HG03342 (cell line): Measurements from ENCODE around the gene RNF121.

Experiments
- ATAC-seq: cut with Tn5 transposase; IDR thresholded peaks from one replicate; pipeline ENCODE4 v1.9.1; 2021; ENCODE audit warnings: mild to moderate bottlenecking, moderate library complexity; ENCODE audit not compliant: unreplicated experiment

The RNF121 gene

GRCh38 chr11:71933141-71933933, 4.5 kb downstream of the RNF121 start:
- ATAC-seq = no peak

DNA sequence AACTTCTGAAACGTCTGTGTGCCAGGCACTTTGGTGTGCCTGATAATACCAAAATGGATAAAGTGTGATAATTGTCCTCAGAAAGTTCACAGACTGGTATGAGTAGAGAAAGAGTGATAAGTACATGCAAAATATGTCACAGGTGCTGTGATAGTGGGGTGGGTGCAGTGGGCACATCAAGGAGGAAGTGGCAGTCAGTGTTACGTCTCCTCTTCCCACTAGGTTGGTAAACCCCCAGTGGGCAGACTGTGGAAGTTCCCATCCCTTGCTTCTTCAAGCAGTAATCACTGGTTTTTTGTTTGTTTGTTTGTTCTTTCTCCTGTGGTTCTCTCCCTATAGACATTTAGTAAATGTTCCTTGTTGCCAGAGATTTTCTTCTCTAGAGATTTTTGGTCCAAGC, 5.4 kb downstream of the RNF121 start:
- ATAC-seq = no peak

DNA sequence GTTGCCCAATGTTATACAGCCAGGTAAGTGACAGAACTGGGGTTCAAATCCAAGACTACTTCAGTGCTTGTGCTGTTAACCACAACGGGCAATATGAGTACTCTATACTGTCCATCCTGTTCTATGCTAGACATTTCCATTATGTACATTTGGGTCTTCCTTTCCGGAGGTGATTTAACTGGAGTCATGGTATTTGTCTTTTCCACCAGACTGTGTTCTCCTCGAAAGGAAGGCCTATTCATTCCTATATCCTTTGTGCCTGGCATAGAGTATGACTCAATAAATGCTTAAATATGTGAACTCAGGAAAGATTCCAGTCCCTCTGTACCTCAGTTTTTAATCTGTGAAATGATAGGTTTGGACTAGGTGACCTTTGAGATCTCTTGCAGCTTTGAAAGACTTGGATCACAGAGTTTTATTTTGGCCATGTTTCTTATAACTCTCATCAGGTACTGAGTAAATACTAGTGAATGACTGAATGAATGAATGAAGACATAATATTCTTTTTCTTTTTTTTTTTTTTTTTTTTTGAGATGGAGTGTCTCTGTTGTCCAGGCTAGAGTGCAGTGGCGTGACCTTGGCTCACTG, 6.6 kb downstream of the RNF121 start:
- no peak for ATAC-seq

DNA sequence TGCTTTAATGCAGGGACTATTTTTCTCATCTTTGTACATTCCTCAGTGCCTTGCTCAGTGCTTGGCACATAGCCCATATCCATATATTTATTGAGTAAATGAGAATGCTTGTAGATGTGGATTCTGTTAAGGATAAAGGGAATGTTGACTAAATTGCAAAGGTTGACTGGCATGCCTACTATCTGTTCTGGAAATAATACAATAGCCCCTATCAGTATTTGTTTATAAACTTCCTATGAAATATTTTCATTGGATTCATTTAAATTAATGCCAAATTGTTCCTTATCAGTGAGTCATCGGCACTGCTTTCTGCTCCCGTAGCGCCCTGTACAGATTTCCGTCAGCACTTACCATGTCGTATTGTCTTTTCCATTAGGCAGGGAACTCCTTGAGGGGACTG, 8.0 kb downstream of the RNF121 start:
- no peak for ATAC-seq

DNA sequence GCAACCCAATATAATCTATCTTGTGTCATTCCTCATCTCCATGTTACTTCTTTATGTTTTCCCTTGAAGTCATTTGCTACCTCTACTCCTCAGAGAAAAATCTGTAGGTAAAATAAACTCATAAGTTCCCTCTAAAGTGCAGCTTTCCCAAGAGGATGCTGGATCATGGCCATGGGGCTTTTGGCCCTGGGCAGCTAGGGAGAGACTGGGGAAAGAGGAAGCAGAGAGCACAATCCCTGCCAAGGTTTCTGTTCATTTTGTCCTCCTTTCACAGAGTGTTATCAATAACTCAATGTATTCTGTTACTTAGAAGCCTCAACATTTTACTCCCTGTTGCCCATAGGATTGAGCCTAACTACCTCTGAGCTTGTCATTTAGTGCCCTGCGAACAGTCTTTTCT, 9.0 kb downstream of the RNF121 start:
- ATAC-seq = no peak

DNA sequence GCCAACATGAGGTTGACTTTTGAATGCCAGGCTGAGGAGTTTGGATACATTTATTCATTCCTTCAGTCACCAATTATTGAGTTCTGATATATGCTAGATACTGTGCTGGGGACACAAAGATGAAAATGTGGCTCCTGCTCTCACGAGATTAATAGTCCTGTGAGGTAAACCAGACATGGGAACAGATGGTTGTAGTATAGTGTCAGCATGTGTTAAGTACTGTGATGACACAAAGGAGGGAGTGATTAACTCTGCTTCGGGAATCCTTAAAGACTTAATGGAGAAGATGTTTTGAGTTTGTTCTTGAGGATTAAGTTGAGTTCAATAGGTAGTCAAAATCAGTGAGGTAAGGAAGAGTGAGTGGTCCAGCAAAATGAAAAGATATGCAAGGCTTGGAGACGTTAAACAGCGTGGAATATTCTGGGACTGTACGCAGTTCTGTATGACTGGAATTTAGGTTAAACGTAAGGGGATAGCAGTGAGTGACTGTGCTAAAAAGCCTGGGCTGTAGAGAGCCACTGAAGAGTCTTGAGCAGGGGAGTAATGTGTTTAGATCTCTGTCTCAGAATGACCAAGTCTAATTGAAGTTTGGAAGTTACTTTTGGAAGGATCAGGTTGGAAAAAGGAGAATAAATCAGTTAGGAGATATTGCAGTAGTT, 11.8 kb downstream of the RNF121 start:
- no peak for ATAC-seq

DNA sequence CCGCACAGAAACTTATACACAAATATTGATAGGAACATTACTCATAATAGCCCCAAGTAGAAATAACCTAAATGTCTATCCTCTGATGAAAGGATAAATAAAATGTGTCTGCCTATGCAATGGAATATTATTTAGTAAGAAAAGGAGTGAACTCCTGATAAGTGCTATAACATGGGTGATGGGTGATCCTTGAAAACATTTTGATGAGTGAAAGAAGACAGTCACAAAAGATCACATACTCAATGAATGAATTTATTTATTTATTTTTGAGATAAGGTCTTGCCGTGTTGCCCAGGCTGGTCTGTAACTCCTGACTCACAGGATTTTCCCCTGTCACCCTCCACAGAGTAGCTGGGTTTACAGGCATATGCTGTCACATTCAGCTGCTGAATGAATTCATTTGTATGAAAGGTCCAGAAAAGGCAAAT, 17.3 kb downstream of the RNF121 start:
- ATAC-seq = no peak

DNA sequence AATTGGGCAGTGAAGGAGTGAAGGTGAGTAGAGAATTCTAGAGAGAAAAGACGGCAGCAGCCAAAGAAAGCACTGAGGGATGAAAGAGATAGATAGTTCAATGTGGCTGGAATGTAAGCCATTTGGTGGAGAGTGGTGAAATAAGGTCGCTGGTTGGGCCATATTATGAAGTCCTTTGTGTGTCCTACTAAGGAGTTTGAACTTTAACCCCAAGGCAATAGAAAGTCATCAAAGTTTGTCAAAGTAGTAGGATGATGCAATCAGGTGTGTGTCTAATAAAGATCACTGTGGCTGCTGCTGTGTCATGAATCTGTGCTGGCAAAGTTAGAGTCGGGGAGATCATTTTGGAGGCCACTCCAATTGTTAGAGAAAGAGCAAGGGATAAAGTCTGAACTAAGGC, 18.7 kb downstream of the RNF121 start:
- ATAC-seq = no peak

GRCh38 chr11:71948314-71949027, 19.6 kb downstream of the RNF121 start:
- ATAC-seq = no peak

DNA sequence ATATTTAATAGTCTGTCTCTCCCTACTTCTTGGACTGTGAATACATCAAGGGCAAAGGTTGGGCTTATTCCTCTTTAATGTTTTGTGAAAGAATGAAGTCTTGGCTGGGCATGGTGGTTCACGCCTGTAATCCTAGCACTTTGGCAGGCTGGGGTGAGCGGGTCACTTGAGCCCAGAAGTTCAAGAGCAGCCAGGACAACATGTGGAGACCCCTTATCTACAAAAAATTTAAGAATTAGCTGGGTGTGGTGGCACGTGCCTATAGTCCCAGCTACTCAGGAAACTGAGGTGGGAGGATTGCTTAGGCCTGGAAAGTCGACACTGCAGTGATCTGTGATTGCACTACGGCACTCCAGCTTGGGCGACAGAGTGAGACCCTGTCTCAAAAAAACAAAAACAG, 20.2 kb downstream of the RNF121 start:
- ATAC-seq = no peak

- no peak for ATAC-seq
Observed at GRCh38 chr11:71951741-71952310, 23.0 kb downstream of the RNF121 start.

GRCh38 chr11:71955898-71956456, 27.1 kb downstream of the RNF121 start:
- ATAC-seq = no peak

DNA sequence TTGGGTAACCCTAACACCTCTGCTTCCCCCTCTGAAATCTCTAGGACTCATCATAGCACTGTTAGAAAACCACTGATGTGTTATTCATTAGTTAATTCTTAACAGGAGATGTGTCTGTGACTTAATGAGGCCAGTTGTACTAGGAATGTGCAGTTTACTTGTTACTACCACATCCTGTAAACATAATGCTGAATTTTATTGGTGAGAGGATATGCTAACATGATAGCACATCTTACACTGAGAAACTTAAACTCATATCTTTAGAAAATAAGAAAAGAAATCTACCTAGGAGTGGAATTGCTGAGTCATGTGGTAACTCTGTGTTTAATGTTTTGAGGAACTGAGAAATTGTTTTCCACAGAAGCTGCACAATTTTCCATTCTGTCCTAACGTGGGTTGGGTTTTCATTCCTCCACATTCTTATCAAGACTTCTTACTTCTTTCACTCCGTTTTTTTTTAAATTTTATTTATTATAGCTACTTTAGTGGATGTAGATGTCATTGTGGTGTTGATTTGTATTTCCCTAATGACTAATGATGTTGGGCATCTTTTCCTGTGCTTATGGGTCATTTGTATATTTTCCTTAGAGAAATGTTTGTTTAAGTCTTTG, 33.7 kb downstream of the RNF121 start:
- peak; percentile 77 for ATAC-seq

- ATAC-seq = no peak
Observed at GRCh38 chr11:71963468-71963867, 34.6 kb downstream of the RNF121 start.

DNA sequence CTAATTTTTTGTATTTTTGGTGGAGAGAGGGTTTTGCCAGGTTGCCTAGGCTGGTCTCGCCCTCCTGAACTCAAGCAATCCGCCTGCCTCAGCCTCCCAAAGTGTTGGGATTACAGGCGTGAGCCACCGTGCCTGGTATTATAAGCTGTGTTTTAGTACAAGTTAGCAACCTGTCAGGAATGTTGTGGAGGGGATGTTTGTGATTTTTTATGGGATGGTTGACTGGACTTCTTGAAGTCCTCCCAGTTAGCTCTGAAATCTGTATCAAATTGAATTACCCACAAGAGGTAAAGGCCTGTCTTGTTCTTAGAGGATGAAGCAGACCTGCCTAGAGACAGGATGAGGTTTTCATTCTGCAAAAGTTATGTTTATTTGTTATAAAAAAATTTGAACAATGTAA, 35.8 kb downstream of the RNF121 start:
- ATAC-seq = no peak

DNA sequence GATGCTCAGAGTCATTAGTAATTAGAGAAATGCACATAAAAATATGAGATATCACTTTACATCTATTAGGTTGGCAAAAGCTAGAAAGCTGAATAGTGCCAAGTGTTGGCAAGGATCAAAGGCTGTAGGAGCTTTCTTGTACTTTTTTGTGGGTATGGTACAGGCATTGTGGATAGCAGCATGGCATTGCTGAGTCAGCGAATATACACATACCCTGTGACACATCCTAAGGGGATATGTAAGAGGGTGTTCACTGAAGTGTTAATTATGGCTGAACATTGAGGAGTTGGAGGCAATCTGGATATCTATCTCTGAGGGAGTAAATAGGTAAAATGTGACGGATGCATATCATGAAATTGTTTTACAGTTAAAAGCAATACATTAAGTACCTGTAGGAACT, 42.8 kb downstream of the RNF121 start:
- ATAC-seq = no peak

DNA sequence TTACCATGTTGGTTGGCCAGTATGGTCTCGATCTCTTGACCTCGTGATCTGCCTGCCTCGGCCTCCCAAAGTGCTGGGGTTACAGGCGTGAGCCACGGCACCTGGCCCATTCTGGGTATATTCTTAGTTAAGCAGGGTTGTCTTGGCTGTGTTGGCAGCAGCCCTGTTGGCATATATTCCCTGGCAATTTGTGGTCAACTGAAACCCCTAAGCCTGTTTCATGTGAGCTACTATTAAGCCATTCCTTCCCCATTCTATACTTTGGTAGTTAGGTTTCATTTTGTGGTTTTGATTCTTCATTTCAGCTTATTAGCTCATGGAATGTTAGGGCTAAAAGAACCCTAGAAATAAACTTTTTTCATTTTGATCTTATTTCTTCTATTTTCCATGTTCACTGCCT, 47.7 kb downstream of the RNF121 start:
- ATAC-seq = no peak

- no peak for ATAC-seq
Observed at GRCh38 chr11:71977090-71977489, 48.2 kb downstream of the RNF121 start.

DNA sequence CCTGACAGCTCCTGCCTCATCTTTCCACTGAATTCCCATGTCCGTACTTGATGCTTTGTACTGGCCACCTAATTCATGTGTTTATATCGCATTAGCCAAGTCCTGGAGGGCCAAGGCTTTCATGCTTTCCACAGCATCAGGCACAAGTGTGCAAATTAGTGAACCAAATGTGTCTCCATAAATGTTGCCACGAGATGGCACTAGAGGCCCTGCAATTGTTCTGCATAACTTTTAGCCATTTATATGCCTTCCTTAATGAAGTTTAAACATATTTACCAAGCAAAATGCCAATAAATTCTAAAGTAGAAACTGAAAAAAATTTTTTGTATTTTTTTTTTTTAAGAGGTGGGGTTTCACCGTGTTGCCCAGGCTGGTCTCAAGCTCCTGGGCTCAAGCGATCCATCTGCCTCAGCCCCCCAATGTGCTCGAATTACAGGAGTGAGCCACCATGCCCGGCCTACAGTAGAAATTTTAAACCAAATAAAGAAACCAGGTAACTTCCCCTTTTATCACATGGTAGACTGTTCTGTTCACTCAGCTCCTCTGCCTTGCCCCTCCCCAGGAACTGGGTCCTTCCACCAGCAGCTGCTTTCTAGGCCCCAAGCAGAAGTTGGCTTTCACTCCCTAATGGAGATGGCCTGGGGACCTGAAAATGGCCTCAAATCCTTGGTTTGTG, 49.0 kb downstream of the RNF121 start:
- ATAC-seq = no peak

- ATAC-seq = no peak
Observed at GRCh38 chr11:71979094-71979493, 50.2 kb downstream of the RNF121 start.
